ENCODE data around the gene LAMB4.

GRCh38 chr7:108089381-108089780, 40.8 kb downstream of the LAMB4 start:
- TF ChIP-seq CTCF (conservative IDR thresholded peaks at IDR 0.05; ENCODE audit: low read length) (no peak), EZH2phosphoT487 (IDR thresholded peaks at IDR 0.05; ENCODE audit: borderline replicate concordance, low read depth, low read length) (no peak)

Data from OCI-LY7 (cell line).